Measurements from ENCODE around the gene INPP4B. TPM values are rescaled to one million over a fixed set of nuclear protein-coding genes. Genes with fewer than 3 reads are reported as not detected.

INPP4B gene
- total RNA-seq, 1 experiment from 2014 or later, result 53.7 TPM

DNA sequence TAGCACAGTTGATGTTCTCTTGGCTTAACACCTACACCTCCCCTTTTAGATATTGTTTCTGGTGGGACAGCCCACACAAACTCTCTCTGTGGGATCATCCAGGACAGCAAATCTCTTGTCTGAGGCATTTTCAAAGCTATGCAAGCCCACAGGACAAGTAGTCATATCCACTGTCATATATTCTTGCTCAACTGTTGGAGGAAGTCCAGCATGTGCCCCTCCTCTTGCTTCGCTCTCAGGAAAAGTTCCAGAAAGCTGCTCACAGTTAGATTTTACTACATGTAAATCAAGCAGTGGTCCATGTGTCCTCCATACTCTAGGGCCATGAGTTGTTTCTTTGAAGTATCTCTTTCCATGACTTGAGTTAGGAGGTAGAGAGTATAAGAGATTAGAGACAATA lies 260.7 kb downstream of the INPP4B start:
- CTCF ChIA-PET, result no interaction called here
- Histone ChIP-seq H3K36me3 (ENCODE audit: low read depth) (no peaks in the 10 kb centered on the region), H3K9me3 (ENCODE audit: insufficient read depth, low read depth) (0 out of 2 replicates have a peak, but pooled peaks cover 3% of the 10 kb centered on the region), H3K4me3 (no peak overlapping the region), H3K4me1 (replicated peaks; ENCODE audit: insufficient read depth) (no peaks in the 10 kb centered on the region), H3K9me2 (ENCODE audit: insufficient read depth) (no peaks in the 10 kb centered on the region), H3K27ac (no peak overlapping the region), H3F3A (ENCODE audit: insufficient read depth, low read depth) (no peaks in the 10 kb centered on the region), H3K4me2 (no peak overlapping the region), H4K20me1 (ENCODE audit: insufficient read depth) (no peaks in the 10 kb centered on the region), H3K79me2 (ENCODE audit: low read depth) (no peaks in the 10 kb centered on the region), H3K27me3 (ENCODE audit: insufficient read depth, low read depth) (no peaks in the 10 kb centered on the region), H2AFZ (no peak overlapping the region)
- BruUV-seq (replicated peaks), result no TSS peak
- DNase-seq, result no peak
- TF ChIP-seq, protein P1, sequence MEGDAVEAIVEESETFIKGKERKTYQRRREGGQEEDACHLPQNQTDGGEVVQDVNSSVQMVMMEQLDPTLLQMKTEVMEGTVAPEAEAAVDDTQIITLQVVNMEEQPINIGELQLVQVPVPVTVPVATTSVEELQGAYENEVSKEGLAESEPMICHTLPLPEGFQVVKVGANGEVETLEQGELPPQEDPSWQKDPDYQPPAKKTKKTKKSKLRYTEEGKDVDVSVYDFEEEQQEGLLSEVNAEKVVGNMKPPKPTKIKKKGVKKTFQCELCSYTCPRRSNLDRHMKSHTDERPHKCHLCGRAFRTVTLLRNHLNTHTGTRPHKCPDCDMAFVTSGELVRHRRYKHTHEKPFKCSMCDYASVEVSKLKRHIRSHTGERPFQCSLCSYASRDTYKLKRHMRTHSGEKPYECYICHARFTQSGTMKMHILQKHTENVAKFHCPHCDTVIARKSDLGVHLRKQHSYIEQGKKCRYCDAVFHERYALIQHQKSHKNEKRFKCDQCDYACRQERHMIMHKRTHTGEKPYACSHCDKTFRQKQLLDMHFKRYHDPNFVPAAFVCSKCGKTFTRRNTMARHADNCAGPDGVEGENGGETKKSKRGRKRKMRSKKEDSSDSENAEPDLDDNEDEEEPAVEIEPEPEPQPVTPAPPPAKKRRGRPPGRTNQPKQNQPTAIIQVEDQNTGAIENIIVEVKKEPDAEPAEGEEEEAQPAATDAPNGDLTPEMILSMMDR (conservative IDR thresholded peaks at IDR 0.05), result no peak
- no peak for TF ChIP-seq EZH2 (IDR thresholded peaks at IDR 0.05; ENCODE audit: low read depth)
- POLR2A ChIA-PET (ENCODE audit: unreplicated experiment), result no interaction called here
- intact Hi-C loops (cut with micrococcal nuclease; ENCODE audit: unreplicated experiment), result no loop called here

DNA sequence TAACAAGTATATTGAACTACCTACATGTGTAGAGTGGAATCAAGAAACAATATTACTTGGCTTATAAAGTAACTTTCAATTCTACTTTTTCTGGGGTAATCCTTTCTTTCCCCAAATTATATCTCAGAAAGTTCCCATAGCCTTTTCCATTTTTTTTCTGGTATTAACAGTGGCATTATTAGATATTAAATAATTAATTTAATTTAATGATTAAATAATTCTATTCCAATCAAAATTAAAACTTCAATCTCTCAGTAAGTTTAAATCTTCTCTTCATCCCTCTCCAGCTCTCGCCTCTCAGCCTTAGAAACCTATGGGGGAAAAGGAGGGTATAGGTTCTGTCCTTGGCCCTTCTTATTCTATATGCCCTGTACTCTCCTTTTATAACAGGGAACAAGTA lies 262.4 kb downstream of the INPP4B start:
- Histone ChIP-seq H3K4me1 (replicated peaks; ENCODE audit: insufficient read depth) (no peaks in the 10 kb centered on the region), H3K36me3 (ENCODE audit: low read depth) (no peaks in the 10 kb centered on the region), H3K4me2 (no peak overlapping the region), H3F3A (ENCODE audit: insufficient read depth, low read depth) (no peaks in the 10 kb centered on the region), H3K4me3 (no peak overlapping the region), H3K9me2 (ENCODE audit: insufficient read depth) (no peaks in the 10 kb centered on the region), H4K20me1 (ENCODE audit: insufficient read depth) (no peaks in the 10 kb centered on the region), H3K79me2 (ENCODE audit: low read depth) (no peaks in the 10 kb centered on the region), H3K27me3 (ENCODE audit: insufficient read depth, low read depth) (no peaks in the 10 kb centered on the region), H3K9me3 (ENCODE audit: insufficient read depth, low read depth) (0 out of 2 replicates have a peak, but pooled peaks cover 3% of the 10 kb centered on the region), H2AFZ (no peak overlapping the region), H3K27ac (no peak overlapping the region)
- DNase-seq, result no peak
- POLR2A ChIA-PET (ENCODE audit: unreplicated experiment), result no interaction called here
- CTCF ChIA-PET, result no interaction called here
- no TSS peak for BruUV-seq (replicated peaks)
- TF ChIP-seq EZH2 (IDR thresholded peaks at IDR 0.05; ENCODE audit: low read depth), result no peak
- TF ChIP-seq, protein P1 (conservative IDR thresholded peaks at IDR 0.05), result no peak
- intact Hi-C loops (cut with micrococcal nuclease; ENCODE audit: unreplicated experiment), result no loop called here

DNA sequence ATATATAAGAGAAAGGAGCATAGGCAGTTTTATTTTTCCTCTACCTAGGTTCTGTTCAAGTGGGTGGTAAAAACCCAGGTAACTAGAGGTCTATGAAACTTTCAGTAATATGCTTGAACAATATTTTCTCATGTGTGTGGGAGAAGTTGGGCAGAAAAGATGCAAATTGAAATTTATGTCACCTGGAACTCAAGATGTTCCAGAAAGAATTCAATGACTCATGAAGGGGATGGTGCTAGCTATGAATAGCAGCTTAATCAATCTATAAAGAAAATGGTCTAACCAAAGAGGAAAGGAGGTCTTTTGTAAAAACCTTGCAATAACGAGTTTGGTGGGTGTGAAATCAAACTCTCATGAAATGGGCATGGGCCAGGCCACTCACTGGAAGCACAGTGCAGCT lies 263.8 kb downstream of the INPP4B start:
- Histone ChIP-seq H3K36me3 (ENCODE audit: low read depth) (no peaks in the 10 kb centered on the region), H3K4me2 (no peak overlapping the region), H4K20me1 (ENCODE audit: insufficient read depth) (no peaks in the 10 kb centered on the region), H3K27ac (no peak overlapping the region), H3K9me2 (ENCODE audit: insufficient read depth) (no peaks in the 10 kb centered on the region), H3K79me2 (ENCODE audit: low read depth) (no peaks in the 10 kb centered on the region), H3K4me3 (no peak overlapping the region), H3K27me3 (ENCODE audit: insufficient read depth, low read depth) (no peaks in the 10 kb centered on the region), H3F3A (ENCODE audit: insufficient read depth, low read depth) (no peaks in the 10 kb centered on the region), H3K4me1 (replicated peaks; ENCODE audit: insufficient read depth) (no peaks in the 10 kb centered on the region), H2AFZ (no peak overlapping the region), H3K9me3 (ENCODE audit: insufficient read depth, low read depth) (0 out of 2 replicates have a peak, but pooled peaks cover 3% of the 10 kb centered on the region)
- BruUV-seq (replicated peaks), result no TSS peak
- intact Hi-C loops (cut with micrococcal nuclease; ENCODE audit: unreplicated experiment), result no loop called here
- no peak for DNase-seq
- TF ChIP-seq, protein P1 (conservative IDR thresholded peaks at IDR 0.05), result no peak
- TF ChIP-seq EZH2 (IDR thresholded peaks at IDR 0.05; ENCODE audit: low read depth), result no peak
- POLR2A ChIA-PET (ENCODE audit: unreplicated experiment), result no interaction called here
- CTCF ChIA-PET, result no interaction called here
